H9 (cell line): ENCODE results near the gene UGT1A6. TPM values are rescaled to one million over a fixed set of nuclear protein-coding genes. Genes with fewer than 3 reads are reported as not detected.

Experiments used
- DNase-seq: peaks from one replicate; pipeline ENCODE4 v3.0.0-alpha.2; 2017
- H2AFZ ChIP-seq: one replicate; pipeline ENCODE4 v1.6.1; 2013; ENCODE audit warnings: mild to moderate bottlenecking, low read length, control low read depth, moderate library complexity
- H2AK5ac ChIP-seq: 2 replicates; pipeline ENCODE4 v1.6.1; 2013; ENCODE audit warnings: low read length, control low read depth, mixed read lengths; ENCODE audit not compliant: insufficient read length
- H2BK120ac ChIP-seq: one replicate; pipeline ENCODE4 v1.6.1; 2013; ENCODE audit warnings: low read depth, mild to moderate bottlenecking, low read length, control low read depth, inconsistent platforms; ENCODE audit not compliant: poor library complexity, severe bottlenecking
- H2BK12ac ChIP-seq: 2 replicates; pipeline ENCODE4 v1.6.1; 2013; ENCODE audit warnings: low read length, control low read depth, mixed read lengths, low read depth; ENCODE audit not compliant: insufficient read length
- H2BK15ac ChIP-seq: 2 replicates; pipeline ENCODE4 v1.6.1; 2013; ENCODE audit warnings: low read depth, low read length, control low read depth
- H2BK20ac ChIP-seq: one replicate; pipeline ENCODE4 v1.6.1; 2013; ENCODE audit warnings: low read depth, mild to moderate bottlenecking, low read length, control low read depth, inconsistent platforms; ENCODE audit not compliant: poor library complexity, severe bottlenecking
- H2BK5ac ChIP-seq: 2 replicates; pipeline ENCODE4 v1.6.1; 2013; ENCODE audit warnings: low read length, control low read depth, mixed read lengths; ENCODE audit not compliant: insufficient read length
- H3K14ac ChIP-seq: 2 replicates; pipeline ENCODE4 v1.6.1; 2013; ENCODE audit warnings: low read length, control low read depth; ENCODE audit not compliant: insufficient read depth
- H3K18ac ChIP-seq: 2 replicates; pipeline ENCODE4 v1.6.1; 2013; ENCODE audit warnings: low read depth, mild to moderate bottlenecking, mixed read lengths, low read length, control low read depth; ENCODE audit not compliant: insufficient read length
- H3K23ac ChIP-seq: 2 replicates; pipeline ENCODE4 v1.6.1; 2013; ENCODE audit warnings: low read length, control low read depth, mixed read lengths, low read depth; ENCODE audit not compliant: insufficient read length
- H3K23me2 ChIP-seq: 2 replicates; pipeline ENCODE4 v1.6.1; 2013; ENCODE audit warnings: low read depth, mild to moderate bottlenecking, mixed read lengths, low read length, control low read depth; ENCODE audit not compliant: insufficient read length, poor library complexity, severe bottlenecking
- H3K27ac ChIP-seq: 2 replicates; pipeline ENCODE4 v1.5.1; 2013; ENCODE audit warnings: low read length, control low read depth, mixed read lengths, low read depth; ENCODE audit not compliant: insufficient read length
- H3K27me3 ChIP-seq: 2 replicates; pipeline ENCODE4 v1.6.1; 2013; ENCODE audit warnings: low read length, control low read depth, inconsistent platforms; ENCODE audit not compliant: insufficient read depth
- H3K4ac ChIP-seq: 2 replicates; pipeline ENCODE4 v1.6.1; 2013; ENCODE audit warnings: low read depth, mild to moderate bottlenecking, control low read depth, inconsistent platforms, low read length, moderate library complexity
- H3K4me1 ChIP-seq: 2 replicates; pipeline ENCODE4 v1.6.1; 2013; ENCODE audit warnings: low read length, control low read depth, inconsistent platforms; ENCODE audit not compliant: insufficient read depth
- H3K4me2 ChIP-seq: 2 replicates; pipeline ENCODE4 v1.6.1; 2013; ENCODE audit warnings: low read length, control low read depth, mixed read lengths; ENCODE audit not compliant: insufficient read length, insufficient read depth
- H3K56ac ChIP-seq: 2 replicates; pipeline ENCODE4 v1.6.1; 2013; ENCODE audit warnings: low read depth, mild to moderate bottlenecking, mixed read lengths, low read length, control low read depth; ENCODE audit not compliant: insufficient read length
- H3K79me1 ChIP-seq: 2 replicates; pipeline ENCODE4 v1.6.1; 2013; ENCODE audit warnings: low read depth, mild to moderate bottlenecking, moderate library complexity, low read length, control low read depth, inconsistent platforms; ENCODE audit not compliant: insufficient read depth, poor library complexity, severe bottlenecking
- H3K79me2 ChIP-seq: 2 replicates; pipeline ENCODE4 v1.6.1; 2013; ENCODE audit warnings: low read length, control low read depth, inconsistent platforms; ENCODE audit not compliant: insufficient read depth
- H3K9ac ChIP-seq: 2 replicates; pipeline ENCODE4 v1.6.1; 2013; ENCODE audit warnings: low read length, control low read depth, mixed read lengths; ENCODE audit not compliant: insufficient read length; ENCODE audit errors: extremely low read depth
- H3K9me3 ChIP-seq: one replicate; pipeline ENCODE4 v1.6.1; 2013; ENCODE audit warnings: low read depth, low read length, inconsistent platforms; ENCODE audit not compliant: control insufficient read depth
- H3T11ph ChIP-seq: one replicate; pipeline ENCODE4 v1.6.1; 2013; ENCODE audit warnings: mild to moderate bottlenecking, low read length, control low read depth, inconsistent platforms
- H4K20me1 ChIP-seq: one replicate; pipeline ENCODE4 v1.6.1; 2013; ENCODE audit not compliant: control insufficient read depth, insufficient read length, insufficient read depth
- H4K5ac ChIP-seq: 2 replicates; pipeline ENCODE4 v1.6.1; 2013; ENCODE audit warnings: low read depth, mild to moderate bottlenecking, mixed read lengths, low read length, control low read depth; ENCODE audit not compliant: insufficient read length
- H4K8ac ChIP-seq: replicated peaks from 2 replicates; pipeline ENCODE4 v1.6.1; 2013; ENCODE audit warnings: low read length, control low read depth, mixed read lengths, low read depth; ENCODE audit not compliant: insufficient read length
- H4K91ac ChIP-seq: 2 replicates; pipeline ENCODE4 v1.6.1; 2013; ENCODE audit warnings: low read depth, mild to moderate bottlenecking, moderate library complexity, mixed read lengths, low read length, control low read depth; ENCODE audit not compliant: insufficient read length
- H3K27ac Mint-ChIP-seq, 3 experiments: 2 replicates in 2 of 3; 3 replicates in 1 of 3; pipeline ENCODE4 v1.8.0; 2020 to 2021; ENCODE audit warnings: mixed read lengths in 3 of 3, mild to moderate bottlenecking in 1 of 3, moderate library complexity in 1 of 3
- H3K27me3 Mint-ChIP-seq: 2 replicates; pipeline ENCODE4 v1.8.0; 2021; ENCODE audit warnings: low read depth, mild to moderate bottlenecking, moderate library complexity, mixed read lengths
- H3K36me3 Mint-ChIP-seq, 3 experiments: 2 replicates in 2 of 3; 3 replicates in 1 of 3; pipeline ENCODE4 v1.8.0; 2020 to 2021; ENCODE audit warnings: low read depth in 3 of 3, mixed read lengths in 3 of 3; ENCODE audit not compliant: insufficient read depth in 1 of 3
- H3K4me1 Mint-ChIP-seq, 2 experiments: 2 replicates each; pipeline ENCODE4 v1.8.0; 2020; ENCODE audit warnings: mixed read lengths in 2 of 2
- H3K4me3 Mint-ChIP-seq, 2 experiments: 2 replicates in 1 of 2; 3 replicates in 1 of 2; pipeline ENCODE4 v1.8.0; 2020 to 2021; ENCODE audit warnings: mild to moderate bottlenecking in 2 of 2, mixed read lengths in 2 of 2, moderate library complexity in 1 of 2
- H3K9me3 Mint-ChIP-seq, 2 experiments: 2 replicates in 1 of 2; 3 replicates in 1 of 2; pipeline ENCODE4 v1.8.0; 2020; ENCODE audit warnings: mild to moderate bottlenecking in 2 of 2, mixed read lengths in 2 of 2, moderate library complexity in 1 of 2
- WGBS: extraction: QIAGEN DNeasy Blood & Tissue Kit; methylation state at CpG from one replicate; pipeline ENCODE4 v1.1.7; 2013; ENCODE audit warnings: missing lambda C conversion rate, low lambda C conversion rate, mixed read lengths; ENCODE audit not compliant: insufficient read length; ENCODE audit errors: extremely low coverage; 5-methylcytosine and 5-hydroxymethylcytosine counted together
- total RNA-seq: library from RNA; stranded (reverse); gene quantifications from 2 replicates; pipeline ENCODE4 v1.2.1, GENCODE V29; 2021
- TF ChIP-seq, protein P1 (sequence below): fragments of 200-600 bp; sonication (generic); conservative IDR thresholded peaks from 3 replicates; pipeline ENCODE4 v1.8.0; 2021; ENCODE audit warnings: antibody characterized with exemption, mild to moderate bottlenecking

UGT1A6 gene
- total RNA-seq, 1 experiment from 2014 or later, result not detected

DNA sequence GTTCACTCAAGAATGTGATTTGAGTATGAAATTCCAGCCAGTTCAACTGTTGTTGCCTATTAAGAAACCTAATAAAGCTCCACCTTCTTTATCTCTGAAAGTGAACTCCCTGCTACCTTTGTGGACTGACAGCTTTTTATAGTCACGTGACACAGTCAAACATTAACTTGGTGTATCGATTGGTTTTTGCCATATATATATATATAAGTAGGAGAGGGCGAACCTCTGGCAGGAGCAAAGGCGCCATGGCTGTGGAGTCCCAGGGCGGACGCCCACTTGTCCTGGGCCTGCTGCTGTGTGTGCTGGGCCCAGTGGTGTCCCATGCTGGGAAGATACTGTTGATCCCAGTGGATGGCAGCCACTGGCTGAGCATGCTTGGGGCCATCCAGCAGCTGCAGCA, 67.4 kb downstream of the UGT1A6 start, which contains the start of gene UGT1A1:
Gene UGT1A1, plus strand, starts transcription at position 228 of the 400 bp plus-strand sequence. Its CDS starts 18 bp downstream, at position 246.
- DNase-seq, result no peak
- H3K9ac ChIP-seq, result no peak within 1 kb of the TSS
- Mint-ChIP-seq H3K4me3 (no peak within 1 kb of the TSS), H3K36me3 (no peaks in the 10 kb centered on the region), H3K9me3 (peaks cover under 1 to 1% of the 10 kb centered on the region in 2 experiments; a peak in 4 of 5 replicates), H3K4me1 (no peaks in the 10 kb centered on the region), H3K27me3 (peaks cover 8% of the 10 kb centered on the region), H3K27ac (peak within 1 kb of the TSS in 1 of 3 experiments; percentile 7; a peak in 1 of 7 replicates)
- no peak within 1 kb of the TSS for H3T11ph ChIP-seq
- H3K4ac ChIP-seq, result no peak within 1 kb of the TSS
- H3K4me1 ChIP-seq, result no peaks in the 10 kb centered on the region
- no CpG with 5 or more reads among the region's 6 CpGs for WGBS
- no peak within 1 kb of the TSS for H3K56ac ChIP-seq
- H4K91ac ChIP-seq, result no peak within 1 kb of the TSS
- no peak within 1 kb of the TSS for H3K14ac ChIP-seq
- H3K27me3 ChIP-seq, result no peaks in the 10 kb centered on the region
- H2BK120ac ChIP-seq, result no peak within 1 kb of the TSS
- H2AFZ ChIP-seq, result no peak within 1 kb of the TSS
- H2AK5ac ChIP-seq, result no peak within 1 kb of the TSS
- H4K8ac ChIP-seq, result no peak within 1 kb of the TSS
- H2BK12ac ChIP-seq, result no peak within 1 kb of the TSS
- H3K23me2 ChIP-seq, result no peaks in the 10 kb centered on the region
- no peaks in the 10 kb centered on the region for H4K20me1 ChIP-seq
- no peak within 1 kb of the TSS for H3K27ac ChIP-seq
- no peak within 1 kb of the TSS for H2BK15ac ChIP-seq
- H3K79me1 ChIP-seq, result no peaks in the 10 kb centered on the region
- TF ChIP-seq, protein P1, sequence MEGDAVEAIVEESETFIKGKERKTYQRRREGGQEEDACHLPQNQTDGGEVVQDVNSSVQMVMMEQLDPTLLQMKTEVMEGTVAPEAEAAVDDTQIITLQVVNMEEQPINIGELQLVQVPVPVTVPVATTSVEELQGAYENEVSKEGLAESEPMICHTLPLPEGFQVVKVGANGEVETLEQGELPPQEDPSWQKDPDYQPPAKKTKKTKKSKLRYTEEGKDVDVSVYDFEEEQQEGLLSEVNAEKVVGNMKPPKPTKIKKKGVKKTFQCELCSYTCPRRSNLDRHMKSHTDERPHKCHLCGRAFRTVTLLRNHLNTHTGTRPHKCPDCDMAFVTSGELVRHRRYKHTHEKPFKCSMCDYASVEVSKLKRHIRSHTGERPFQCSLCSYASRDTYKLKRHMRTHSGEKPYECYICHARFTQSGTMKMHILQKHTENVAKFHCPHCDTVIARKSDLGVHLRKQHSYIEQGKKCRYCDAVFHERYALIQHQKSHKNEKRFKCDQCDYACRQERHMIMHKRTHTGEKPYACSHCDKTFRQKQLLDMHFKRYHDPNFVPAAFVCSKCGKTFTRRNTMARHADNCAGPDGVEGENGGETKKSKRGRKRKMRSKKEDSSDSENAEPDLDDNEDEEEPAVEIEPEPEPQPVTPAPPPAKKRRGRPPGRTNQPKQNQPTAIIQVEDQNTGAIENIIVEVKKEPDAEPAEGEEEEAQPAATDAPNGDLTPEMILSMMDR, result no peak
- no peak within 1 kb of the TSS for H2BK5ac ChIP-seq
- no peak within 1 kb of the TSS for H3K4me2 ChIP-seq
- no peak within 1 kb of the TSS for H3K18ac ChIP-seq
- H3K23ac ChIP-seq, result no peak within 1 kb of the TSS
- no peak within 1 kb of the TSS for H2BK20ac ChIP-seq
- no peaks in the 10 kb centered on the region for H3K79me2 ChIP-seq
- H4K5ac ChIP-seq, result no peak within 1 kb of the TSS
- H3K9me3 ChIP-seq, result no peaks in the 10 kb centered on the region
